ENCODE results near the gene BMPR1B.

GRCh38 chr4:95122001-95122400, 364.2 kb downstream of the BMPR1B start:
- TF ChIP-seq POLR2AphosphoS5 (IDR thresholded peaks at IDR 0.05; ENCODE audit: low read depth, low read length) (no peak), POU2F2 (IDR thresholded peaks at IDR 0.05; ENCODE audit: low read depth, low read length) (no peak), POLR2A (IDR thresholded peaks at IDR 0.05; ENCODE audit: low read depth, low read length) (no peak), TAF1 (IDR thresholded peaks at IDR 0.05; ENCODE audit: low read depth, low read length) (no peak), SPI1 (IDR thresholded peaks at IDR 0.05; ENCODE audit: low read depth, low read length) (no peak), PAX5 (IDR thresholded peaks at IDR 0.05; ENCODE audit: insufficient read depth, low read length, severe bottlenecking) (no peak)

All from GM12891 (cell line).